ENCODE results near the gene KRTAP5-6.

KRTAP5-6 gene

GRCh38 chr11:1733716-1734640, 37.0 kb downstream of the KRTAP5-6 start:
- DNase-seq (ENCODE audit: low spot score): no peak

DNA sequence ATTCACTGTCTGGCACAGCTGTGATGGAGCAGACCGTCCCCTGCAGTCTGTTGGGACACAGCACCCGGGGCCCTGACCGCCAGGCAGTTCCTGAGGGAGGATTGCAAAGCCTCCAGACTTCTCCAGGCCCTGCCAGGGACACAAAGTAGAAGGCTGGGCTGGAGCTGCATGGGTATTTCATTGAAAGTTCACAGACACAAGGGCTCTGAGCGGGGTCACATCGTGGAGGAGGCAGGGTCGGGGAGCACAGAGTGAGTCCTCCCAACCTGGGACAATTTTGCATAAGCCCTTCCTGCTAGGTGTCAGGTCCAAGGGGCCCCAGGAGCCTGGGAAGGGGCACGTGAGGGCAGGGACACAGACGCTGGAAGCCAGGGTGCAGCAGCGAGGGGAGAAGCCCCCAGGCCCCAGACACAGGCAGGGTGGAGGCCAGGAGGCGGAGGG, 37.7 kb downstream of the KRTAP5-6 start:
- no peak for DNase-seq (ENCODE audit: low spot score)

DNA sequence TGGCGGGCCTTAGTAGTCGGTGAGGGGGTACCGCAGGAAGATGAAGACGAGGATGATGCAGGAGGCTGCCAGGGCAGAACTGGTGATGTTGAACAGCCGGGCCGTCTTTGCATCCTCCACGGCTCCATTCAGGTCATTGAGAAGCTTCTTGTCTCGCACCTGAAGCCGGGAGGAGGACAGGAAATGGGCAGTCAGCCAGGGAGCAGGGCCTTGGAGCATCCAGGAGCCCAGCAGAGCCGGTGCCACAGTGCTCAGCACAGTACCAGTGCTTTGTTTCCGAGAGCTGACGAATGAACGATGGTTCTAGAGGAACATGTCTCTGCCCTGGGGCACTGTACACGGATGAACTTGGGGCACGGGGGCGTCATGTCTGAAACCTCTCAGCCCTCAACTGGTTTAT, 38.3 kb downstream of the KRTAP5-6 start:
- no peak for DNase-seq (ENCODE audit: low spot score)

DNA sequence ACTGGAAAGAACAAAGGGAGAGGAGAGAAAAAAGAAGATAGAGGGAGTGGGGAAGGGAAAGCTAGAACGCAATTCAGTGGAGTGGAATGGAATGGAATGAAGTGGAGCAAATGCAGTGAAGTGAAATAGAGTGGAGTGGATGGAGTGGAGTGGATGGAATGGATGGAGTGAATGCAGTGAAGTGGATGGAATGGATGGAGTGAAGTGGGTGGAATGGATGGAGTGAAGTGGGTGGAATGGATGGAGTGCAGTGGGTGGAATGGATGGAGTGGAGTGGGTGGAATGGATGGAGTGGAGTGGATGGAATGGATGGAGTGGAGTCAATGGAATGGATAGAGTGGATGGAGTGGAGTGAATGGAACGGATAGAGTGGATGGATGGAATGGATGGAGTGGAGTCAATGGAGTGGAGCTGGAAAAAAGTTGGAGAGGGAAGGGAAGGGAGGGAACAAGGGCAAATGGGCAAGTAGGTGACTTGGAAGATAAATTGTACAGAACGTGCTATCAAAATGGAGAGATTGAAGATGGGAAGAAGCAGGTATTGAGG, 39.5 kb downstream of the KRTAP5-6 start:
- DNase-seq (ENCODE audit: low spot score): no peak

- no peak for DNase-seq (ENCODE audit: low spot score)
Measured at GRCh38 chr11:1737080-1737757, 40.2 kb downstream of the KRTAP5-6 start.

DNA sequence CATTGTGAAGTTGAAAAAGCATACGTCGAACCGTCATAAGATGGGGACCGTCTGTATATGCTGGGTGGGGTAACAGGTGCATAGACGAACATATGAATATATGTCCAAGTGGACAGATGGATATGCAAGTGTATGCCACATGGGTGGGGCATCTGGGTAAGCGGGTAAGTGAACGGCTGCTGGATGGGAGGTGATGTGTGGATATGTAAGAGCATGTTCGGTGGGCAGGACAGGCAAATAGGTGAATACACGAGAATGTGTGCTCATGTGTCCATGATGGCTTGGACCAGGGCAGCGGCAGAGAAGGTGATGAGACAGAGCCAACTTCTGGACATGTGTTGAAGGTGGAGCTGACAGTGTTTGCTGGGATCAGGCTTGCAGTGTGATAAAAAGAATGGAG, 41.4 kb downstream of the KRTAP5-6 start:
- no peak for DNase-seq (ENCODE audit: low spot score)

- DNase-seq (ENCODE audit: low spot score): no peak
Measured at GRCh38 chr11:1739576-1739975, 42.6 kb downstream of the KRTAP5-6 start.

DNA sequence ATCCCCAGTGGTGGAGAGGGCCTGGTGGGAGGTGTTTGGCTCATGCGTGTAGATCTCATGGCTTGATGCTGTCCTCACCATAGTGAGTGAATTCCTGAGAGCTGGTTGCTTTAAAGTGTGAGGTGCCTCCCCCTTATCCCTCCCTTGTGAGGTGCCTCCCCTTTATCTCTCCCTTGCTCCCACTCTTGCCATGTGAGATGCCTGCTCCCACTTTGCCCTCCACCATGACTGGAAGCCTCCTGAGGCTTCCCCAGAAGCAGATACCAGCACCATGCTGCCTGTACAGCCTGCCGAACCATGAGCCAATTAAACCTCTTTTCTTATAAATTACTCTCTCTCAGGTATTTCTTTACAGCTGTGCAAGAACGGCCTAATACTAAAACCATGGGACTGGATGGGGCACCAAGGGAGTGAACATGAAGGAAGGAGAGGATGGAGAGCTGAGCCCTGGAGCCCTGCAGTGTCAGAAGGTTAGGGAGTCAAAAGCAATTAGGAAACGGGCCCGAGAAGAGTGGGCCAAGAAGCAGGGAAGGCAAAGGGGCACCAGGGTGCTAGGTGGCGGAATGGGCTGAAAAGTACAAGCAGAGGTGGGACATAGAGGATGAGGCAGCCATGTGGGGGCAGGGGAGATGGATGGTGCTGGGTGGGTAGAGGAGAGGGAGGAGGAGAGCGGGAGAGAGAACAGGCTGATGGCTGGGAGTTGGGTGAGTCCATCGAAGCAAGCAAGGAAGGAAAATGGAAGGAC, 44.0 kb downstream of the KRTAP5-6 start:
- DNase-seq (ENCODE audit: low spot score): no peak

DNA sequence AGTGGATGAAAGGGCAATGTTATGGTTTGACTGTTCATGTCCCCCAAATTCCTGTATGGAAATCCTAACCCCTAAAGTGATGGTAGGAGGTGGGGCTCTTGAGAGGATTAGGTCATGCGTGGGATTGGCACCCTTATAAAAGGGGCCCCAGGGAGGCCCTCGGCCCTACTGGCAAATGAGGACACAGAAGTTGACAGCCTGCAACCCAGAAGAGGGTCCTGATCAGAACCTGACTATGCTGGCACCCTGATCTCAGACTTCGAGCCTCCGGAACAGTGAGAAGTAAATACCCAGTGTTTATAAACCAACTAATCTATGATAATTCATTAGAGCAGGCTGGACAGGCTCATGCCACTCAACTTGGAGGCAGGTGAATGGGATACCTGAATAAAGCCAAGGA, 44.7 kb downstream of the KRTAP5-6 start:
- DNase-seq (ENCODE audit: low spot score): no peak

DNA sequence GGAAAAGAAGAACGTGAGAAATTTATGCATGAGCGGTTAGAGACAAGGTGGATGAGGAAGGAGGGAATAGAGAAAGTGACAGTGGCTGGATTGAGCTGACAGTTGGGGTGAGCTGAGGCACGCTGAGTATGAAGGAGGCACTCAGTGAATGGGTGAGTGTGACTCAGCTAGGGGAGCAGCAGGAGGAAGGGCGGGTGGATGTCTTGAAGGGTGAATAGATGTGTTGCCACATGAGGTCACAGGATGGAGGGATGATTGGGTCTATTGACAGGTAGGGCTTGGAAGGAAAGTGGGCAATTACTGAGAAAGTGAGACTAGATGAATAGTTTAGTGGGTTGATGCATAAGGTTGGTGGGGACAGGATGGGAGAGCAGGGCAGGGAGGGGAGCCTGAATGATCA, 45.4 kb downstream of the KRTAP5-6 start:
- no peak for DNase-seq (ENCODE audit: low spot score)

GRCh38 chr11:1742869-1743584, 46.0 kb downstream of the KRTAP5-6 start:
- DNase-seq (ENCODE audit: low spot score): no peak

DNA sequence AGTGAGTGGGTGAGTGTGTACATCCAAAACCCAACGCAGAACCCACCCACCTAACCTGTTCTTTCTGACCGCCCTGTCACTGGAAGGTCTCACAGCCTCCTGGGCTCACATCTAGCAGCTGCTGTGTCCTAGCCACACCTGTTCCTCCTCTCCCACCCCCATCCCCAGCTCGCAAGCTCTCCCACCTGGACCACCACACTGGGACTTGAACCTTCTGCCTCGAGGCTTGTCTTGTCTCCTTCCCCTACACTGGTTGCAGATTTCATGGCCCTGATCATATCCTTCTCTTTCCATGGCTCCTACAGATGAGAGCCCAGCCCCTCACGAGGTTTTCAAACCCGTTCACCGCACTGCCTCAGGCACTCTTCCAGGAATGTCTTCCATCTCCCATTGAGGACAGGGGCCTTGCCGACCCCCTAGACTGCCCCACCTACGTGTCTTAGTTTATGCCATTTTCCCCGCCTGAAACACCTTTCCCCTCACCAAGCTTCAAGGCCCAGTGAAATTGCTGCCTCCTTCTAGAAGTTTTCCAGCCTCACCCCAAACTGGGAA, 46.7 kb downstream of the KRTAP5-6 start:
- DNase-seq (ENCODE audit: low spot score): no peak

DNA sequence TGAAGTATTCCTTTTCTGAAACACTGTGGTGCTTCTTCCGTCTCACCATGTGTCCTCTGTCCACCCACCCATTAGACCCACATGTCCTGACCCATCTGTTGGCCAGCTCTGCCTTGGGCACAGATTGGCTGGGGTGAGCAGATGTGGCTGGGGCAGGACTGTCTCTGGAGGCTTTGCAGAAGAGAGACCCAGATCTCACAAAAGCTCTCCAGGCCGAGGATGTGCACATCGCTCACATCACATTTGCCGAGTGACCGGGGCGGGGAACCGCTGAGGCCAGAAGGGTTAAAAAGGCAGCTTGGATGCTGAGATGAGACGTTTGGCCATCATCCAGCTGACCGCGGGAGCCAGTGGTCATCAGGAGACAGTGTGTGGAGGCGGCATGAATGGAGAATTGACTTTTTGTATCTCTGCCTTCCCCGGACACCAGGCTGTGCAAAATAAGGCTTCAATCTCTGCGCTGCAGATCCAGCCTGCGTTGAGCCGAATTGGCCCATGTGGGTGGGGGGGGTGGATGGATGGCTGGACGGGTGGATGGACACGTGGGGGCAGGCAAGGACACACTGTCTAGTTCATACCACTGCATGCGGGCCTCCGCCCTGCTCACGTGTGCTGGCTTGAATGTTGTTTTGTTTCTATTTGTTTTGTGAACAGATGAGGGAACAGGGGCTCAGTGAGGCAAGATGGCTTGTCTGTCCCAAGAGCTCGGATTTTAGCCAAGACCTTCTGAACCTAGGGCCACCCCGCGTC, 47.3 kb downstream of the KRTAP5-6 start:
- no peak for DNase-seq (ENCODE audit: low spot score)

DNA sequence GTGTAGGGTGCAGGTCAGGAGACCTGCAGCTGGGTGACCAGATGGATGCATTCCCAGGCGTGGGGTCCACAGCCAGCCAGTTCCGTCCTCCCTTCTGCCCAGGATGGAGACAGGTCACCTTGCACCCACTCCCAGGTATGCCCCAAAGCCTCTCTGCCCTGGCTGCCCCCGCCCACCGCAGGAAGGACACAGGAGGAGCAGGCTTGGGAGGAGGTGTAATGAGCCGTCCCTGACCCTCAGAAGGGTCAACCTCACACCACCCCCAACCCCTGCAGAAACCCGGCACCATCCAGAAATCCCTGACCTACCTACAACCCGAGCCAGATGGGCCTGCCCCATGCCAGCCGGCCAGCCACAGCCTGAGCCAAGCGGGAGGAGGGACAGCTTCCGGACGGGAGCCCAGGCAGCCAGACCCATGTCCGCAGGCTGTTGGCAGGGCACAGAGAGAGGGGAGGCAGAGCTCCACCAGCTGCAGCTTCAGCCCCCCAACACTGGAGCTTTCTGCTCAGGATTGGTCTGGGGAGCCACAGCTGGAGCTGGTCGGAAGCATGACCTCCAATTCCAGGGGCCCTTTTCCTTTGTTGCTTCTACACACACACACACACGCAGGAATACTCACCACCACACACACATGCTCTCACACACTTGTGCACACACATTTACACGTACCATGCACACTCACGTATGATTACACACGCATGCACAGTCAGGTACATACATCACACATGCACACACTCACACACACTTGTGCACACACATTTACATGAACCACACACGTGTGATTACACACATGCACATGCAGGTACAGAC, 48.1 kb downstream of the KRTAP5-6 start:
- no peak for DNase-seq (ENCODE audit: low spot score)

DNA sequence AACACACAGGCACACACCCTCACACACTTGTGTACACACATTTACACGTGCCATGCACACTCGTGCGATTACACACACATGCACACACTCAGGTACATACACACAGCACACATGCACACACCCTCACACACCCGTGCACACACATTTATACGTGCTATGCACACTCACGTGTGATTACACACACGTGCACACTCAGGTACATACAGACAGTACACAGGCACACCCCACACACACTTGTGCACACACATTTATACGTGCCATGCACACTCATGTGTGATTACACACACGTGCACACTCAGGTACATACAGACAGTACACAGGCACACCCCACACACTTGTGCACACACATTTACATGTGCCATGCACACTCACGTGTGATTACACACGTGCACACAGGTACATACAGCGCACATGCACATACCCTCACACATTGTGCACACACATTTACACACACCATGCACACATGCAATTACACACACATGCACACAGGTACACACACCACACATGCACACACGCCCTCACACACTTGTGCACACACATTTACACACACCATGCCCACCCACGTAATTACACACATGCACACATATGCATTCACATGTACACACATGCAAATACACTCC, 48.8 kb downstream of the KRTAP5-6 start:
- DNase-seq (ENCODE audit: low spot score): no peak

DNA sequence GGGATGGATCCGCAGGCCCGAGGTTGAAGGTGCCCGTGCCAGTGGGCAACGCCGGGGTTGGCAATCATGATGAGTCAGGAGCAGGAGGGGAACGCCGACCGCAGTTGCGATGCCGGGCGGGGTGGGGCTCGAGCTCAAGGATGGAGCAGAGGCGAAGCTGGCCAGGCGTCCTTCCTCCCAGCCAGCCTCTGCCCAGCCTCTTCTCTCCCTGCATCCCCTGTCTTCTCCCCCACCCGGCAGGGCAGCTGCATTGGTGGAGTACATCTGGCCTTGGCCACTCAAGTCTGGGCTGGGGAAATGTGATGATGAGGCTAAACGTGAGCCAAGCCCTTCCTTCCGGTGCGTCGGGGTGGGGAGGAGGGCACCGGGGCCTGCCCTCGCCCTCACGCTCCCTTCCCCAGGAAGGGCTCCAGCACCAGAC, 49.5 kb downstream of the KRTAP5-6 start:
- no peak for DNase-seq (ENCODE audit: low spot score)

GRCh38 chr11:1746956-1747752, 50.2 kb downstream of the KRTAP5-6 start:
- DNase-seq (ENCODE audit: low spot score): no peak

All from CD4-positive, alpha-beta T cell treated with Interleukin-15 for 4 hours (primary cell).